ENCODE results near the gene NCF1.
"Not testable (repeated sequence)": the region's sequence is repeated elsewhere in the genome, so short reads cannot be mapped to it uniquely, and the experiment has no call there.

The NCF1 gene

DNA sequence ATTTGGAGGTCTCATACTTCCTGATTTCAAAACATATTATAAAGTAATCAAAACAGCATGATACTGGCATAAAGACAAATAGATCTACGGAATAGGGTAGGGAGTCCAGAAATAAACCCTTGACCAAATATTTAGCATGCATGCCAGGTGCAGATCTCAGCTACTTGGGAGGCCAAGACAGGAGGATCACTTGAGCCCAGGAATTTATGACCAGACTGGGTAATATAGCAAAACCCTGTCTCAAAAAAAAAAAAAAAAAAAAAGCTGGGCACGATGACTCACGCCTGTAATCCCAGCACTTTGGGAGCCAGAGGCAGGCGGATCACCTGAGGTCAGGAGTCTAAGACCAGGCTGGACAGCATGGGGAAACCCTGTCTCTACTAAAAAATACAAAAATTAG is 56.1 kb downstream of the NCF1 start:
- not testable (repeated sequence) for H3K4me2 ChIP-seq, H3K4me1 ChIP-seq, H3K9ac ChIP-seq, H3K36me3 ChIP-seq, H4K20me1 ChIP-seq, H3K27ac ChIP-seq, H3K4me3 ChIP-seq, H3K9me3 ChIP-seq, H3K27me3 ChIP-seq

- H3K4me2 ChIP-seq, H4K20me1 ChIP-seq, H3K4me3 ChIP-seq, H3K36me3 ChIP-seq, H3K4me1 ChIP-seq, H3K27ac ChIP-seq, H3K9ac ChIP-seq, H3K27me3 ChIP-seq, H3K9me3 ChIP-seq: not testable (repeated sequence)
Observed at GRCh38 chr7:74830411-74830810, 56.6 kb downstream of the NCF1 start.

Data from BLaER1 (cell line).